Gastroesophageal sphincter (tissue), 4 donors: Measurements from ENCODE around the gene ACTL8. TPM values are rescaled to one million over a fixed set of nuclear protein-coding genes. Genes with fewer than 3 reads are reported as not detected.

ENCODE experiments used
- ATAC-seq: fragments of 150-250 bp; one replicate; pipeline ENCODE4 v1.9.1; 2016; ENCODE audit warnings: mild to moderate bottlenecking, moderate library complexity
- H3K27ac ChIP-seq, 4 donors: fragments of 200-600 bp; sonication (generic) in 3 of 4; 1 replicate in 3 of 4; 2 replicates in 1 of 4; pipeline ENCODE4 v1.5.1; 2016 to 2019
- H3K27me3 ChIP-seq: fragments of 200-600 bp; sonication (generic); one replicate; pipeline ENCODE4 v1.5.1; 2019
- H3K36me3 ChIP-seq, 2 donors: fragments of 200-600 bp; sonication (generic); one replicate each; pipeline ENCODE4 v1.5.1; 2019; ENCODE audit warnings: control low read depth in 1 of 2
- H3K4me1 ChIP-seq, 3 donors: fragments of 200-600 bp; sonication (generic); 1 replicate in 2 of 3; 2 replicates in 1 of 3; pipeline ENCODE4 v1.5.1; 2016 to 2019; ENCODE audit warnings: control low read depth in 2 of 3
- H3K4me3 ChIP-seq, 2 donors: fragments of 200-600 bp; sonication (generic); one replicate each; pipeline ENCODE4 v1.5.1; 2019; ENCODE audit warnings: mild to moderate bottlenecking in 1 of 2, moderate library complexity in 1 of 2
- H3K9me3 ChIP-seq, 3 donors: fragments of 200-600 bp; sonication (generic); one replicate each; pipeline ENCODE4 v1.5.1; 2017 to 2019; ENCODE audit warnings: control low read depth in 2 of 3
- EP300 ChIP-seq: sonication (generic); formaldehyde crosslinking; IDR thresholded peaks from one replicate; pipeline ENCODE4 v1.6.1; 2017; ENCODE audit warnings: antibody characterized with exemption, mild to moderate bottlenecking
- POLR2A ChIP-seq, 2 donors: fragments of 450-650 bp; IDR thresholded peaks; one replicate each; pipeline ENCODE4 v1.6.1; 2017; ENCODE audit warnings: antibody characterized with exemption in 2 of 2, mild to moderate bottlenecking in 2 of 2, moderate library complexity in 1 of 2
- POLR2AphosphoS5 ChIP-seq: sonication (generic); formaldehyde crosslinking; IDR thresholded peaks from one replicate; pipeline ENCODE4 v1.6.1; 2017; ENCODE audit warnings: antibody characterized with exemption
- WGBS, 2 donors: methylation state at CpG; one replicate each; pipeline ENCODE4 v1.1.5; 2018; ENCODE audit warnings: low coverage in 1 of 2; 5-methylcytosine and 5-hydroxymethylcytosine counted together
- total RNA-seq, 4 donors: library from RNA; depleted of rRNA; stranded (reverse); fragments of >200 nt; gene quantifications; one replicate each; pipeline ENCODE4 v1.1.0, GENCODE V29; 2016
- TF ChIP-seq, protein P1 (sequence below), 4 experiments: fragments of 200-600 bp in 2 of 4; fragments of 450-650 bp in 2 of 4; sonication (generic) in 1 of 4; IDR thresholded peaks; one replicate each; pipeline ENCODE4 v1.5.1; 2017 to 2019; ENCODE audit warnings: antibody characterized with exemption in 4 of 4, mild to moderate bottlenecking in 2 of 4, moderate library complexity in 2 of 4

Gene ACTL8
- total RNA-seq, 4 donors from 2014 or later = not detected

- Histone ChIP-seq H3K36me3 (no peaks in the 10 kb centered on the region), H3K27ac (no peak overlapping the region), H3K4me3 (no peak overlapping the region), H3K4me1 (peaks cover 0 to 15% (median 0%) of the 10 kb centered on the region in 3 donors), H3K9me3 (no peaks in the 10 kb centered on the region), H3K27me3 (peaks cover 31% of the 10 kb centered on the region)
- WGBS, 2 donors = 69 to 100% methylated on average over 2 to 16 of the region's 16 CpGs
- no peak for ATAC-seq
- TF ChIP-seq EP300 (no peak), POLR2A (IDR thresholded peaks at IDR 0.05) (no peak), POLR2AphosphoS5 (no peak)
- TF ChIP-seq, protein P1, sequence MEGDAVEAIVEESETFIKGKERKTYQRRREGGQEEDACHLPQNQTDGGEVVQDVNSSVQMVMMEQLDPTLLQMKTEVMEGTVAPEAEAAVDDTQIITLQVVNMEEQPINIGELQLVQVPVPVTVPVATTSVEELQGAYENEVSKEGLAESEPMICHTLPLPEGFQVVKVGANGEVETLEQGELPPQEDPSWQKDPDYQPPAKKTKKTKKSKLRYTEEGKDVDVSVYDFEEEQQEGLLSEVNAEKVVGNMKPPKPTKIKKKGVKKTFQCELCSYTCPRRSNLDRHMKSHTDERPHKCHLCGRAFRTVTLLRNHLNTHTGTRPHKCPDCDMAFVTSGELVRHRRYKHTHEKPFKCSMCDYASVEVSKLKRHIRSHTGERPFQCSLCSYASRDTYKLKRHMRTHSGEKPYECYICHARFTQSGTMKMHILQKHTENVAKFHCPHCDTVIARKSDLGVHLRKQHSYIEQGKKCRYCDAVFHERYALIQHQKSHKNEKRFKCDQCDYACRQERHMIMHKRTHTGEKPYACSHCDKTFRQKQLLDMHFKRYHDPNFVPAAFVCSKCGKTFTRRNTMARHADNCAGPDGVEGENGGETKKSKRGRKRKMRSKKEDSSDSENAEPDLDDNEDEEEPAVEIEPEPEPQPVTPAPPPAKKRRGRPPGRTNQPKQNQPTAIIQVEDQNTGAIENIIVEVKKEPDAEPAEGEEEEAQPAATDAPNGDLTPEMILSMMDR (IDR thresholded peaks at IDR 0.05) = no peak
Measured at GRCh38 chr1:17798799-17799382, 43.8 kb downstream of the ACTL8 start.

GRCh38 chr1:17799642-17800041, 44.5 kb downstream of the ACTL8 start:
- no peaks in the 10 kb centered on the region for H3K9me3 ChIP-seq
- no peak overlapping the region for H3K27ac ChIP-seq
- no peak overlapping the region for H3K4me3 ChIP-seq
- peaks cover 0 to 15% (median 0%) of the 10 kb centered on the region in 3 donors for H3K4me1 ChIP-seq
- no peaks in the 10 kb centered on the region for H3K36me3 ChIP-seq
- H3K27me3 ChIP-seq = peaks cover 36% of the 10 kb centered on the region
- whole genome bisulfite sequencing, 2 donors = 36 to 49% methylated on average over 6 to 7 of the region's 8 CpGs
- no peak for TF ChIP-seq POLR2AphosphoS5
- no peak for TF ChIP-seq EP300
- TF ChIP-seq, protein P1 (IDR thresholded peaks at IDR 0.05) = no peak
- TF ChIP-seq POLR2A (IDR thresholded peaks at IDR 0.05) = no peak
- no peak for ATAC-seq

DNA sequence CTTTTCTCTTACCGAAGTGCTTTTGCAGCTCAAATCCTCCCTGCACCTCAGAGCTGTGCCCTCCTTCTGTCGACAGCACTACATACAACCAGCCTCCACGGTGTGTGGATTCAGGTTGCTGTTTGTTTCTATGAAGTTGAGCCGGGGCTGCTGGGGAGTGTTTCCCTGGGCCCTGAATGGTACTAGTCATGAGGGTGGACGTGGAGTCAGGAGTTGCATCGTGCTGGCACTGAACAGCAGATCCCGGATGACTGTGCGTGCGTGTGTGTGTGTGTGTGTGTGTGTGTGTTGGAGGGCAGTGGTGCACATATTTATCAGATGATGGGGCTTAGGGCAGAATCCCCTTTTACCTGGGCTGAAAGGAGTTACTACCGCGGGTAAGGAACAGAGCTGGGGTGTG, 47.0 kb downstream of the ACTL8 start:
- Histone ChIP-seq H3K36me3 (no peaks in the 10 kb centered on the region), H3K27ac (no peak overlapping the region), H3K4me1 (no peaks in the 10 kb centered on the region), H3K9me3 (no peaks in the 10 kb centered on the region), H3K27me3 (peaks cover 56% of the 10 kb centered on the region), H3K4me3 (no peak overlapping the region)
- ATAC-seq = no peak
- 49 to 64% methylated on average over 4 to 10 of the region's 11 CpGs for WGBS, 2 donors
- TF ChIP-seq EP300 = no peak
- TF ChIP-seq, protein P1 (IDR thresholded peaks at IDR 0.05) = no peak
- TF ChIP-seq POLR2AphosphoS5 = no peak
- TF ChIP-seq POLR2A (IDR thresholded peaks at IDR 0.05) = no peak

DNA sequence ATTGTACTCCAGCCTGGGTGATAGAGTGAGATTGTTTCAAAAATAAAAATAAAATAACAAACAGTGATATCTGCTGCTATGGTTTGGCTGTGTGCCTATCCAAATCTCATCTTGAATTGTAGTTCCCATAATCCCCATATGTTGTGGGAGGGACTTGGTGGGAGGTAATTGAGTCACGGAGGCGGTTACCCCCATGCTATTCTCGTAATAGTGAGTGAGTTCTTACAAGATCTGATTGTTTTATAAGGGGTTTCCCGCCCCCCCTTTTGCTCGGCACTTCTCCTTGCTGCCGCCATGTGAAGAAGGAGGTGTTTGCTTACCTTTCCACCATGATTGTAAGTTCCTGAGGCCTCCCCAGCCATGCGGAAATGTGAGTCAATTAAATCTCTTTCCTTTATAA, 47.8 kb downstream of the ACTL8 start:
- no peak for ATAC-seq
- Histone ChIP-seq H3K4me3 (no peak overlapping the region), H3K9me3 (no peaks in the 10 kb centered on the region), H3K27me3 (peaks cover 57% of the 10 kb centered on the region), H3K27ac (no peak overlapping the region), H3K4me1 (no peaks in the 10 kb centered on the region), H3K36me3 (no peaks in the 10 kb centered on the region)
- WGBS, 2 donors = 79% methylated on average over 7 of the region's 7 CpGs
- TF ChIP-seq EP300 (no peak), POLR2AphosphoS5 (no peak), POLR2A (IDR thresholded peaks at IDR 0.05) (no peak)
- TF ChIP-seq, protein P1 (IDR thresholded peaks at IDR 0.05) = no peak
